Spleen (tissue), 11 donors: ENCODE results near the gene GLIPR1L2. TPM values are rescaled to one million over a fixed set of nuclear protein-coding genes. Genes with fewer than 3 reads are reported as not detected.

Source experiments
- DNase-seq: peaks from one replicate; pipeline ENCODE4 v3.0.0-alpha.2; 2020
- H3K27ac ChIP-seq, 8 donors: fragments of 200-600 bp; sonication (generic) in 7 of 8; 1 replicate in 4 of 8; 2 replicates in 4 of 8; pipeline versions ENCODE4 v1.5.0 to v1.8.0; 2016 to 2021; ENCODE audit warnings: inconsistent platforms in 4 of 8, mild to moderate bottlenecking in 4 of 8, moderate library complexity in 1 of 8
- H3K27me3 ChIP-seq, 7 donors: fragments of 200-600 bp; sonication (generic) in 6 of 7; replicated peaks in 1 of 7; 1 replicate in 4 of 7; 2 replicates in 3 of 7; pipeline versions ENCODE4 v1.5.0 to v1.8.0; 2016 to 2021; ENCODE audit warnings: inconsistent platforms in 3 of 7, mild to moderate bottlenecking in 1 of 7
- H3K36me3 ChIP-seq, 6 donors: fragments of 200-600 bp; sonication (generic) in 5 of 6; 1 replicate in 4 of 6; 2 replicates in 2 of 6; pipeline versions ENCODE4 v1.5.0 to v1.8.0; 2016 to 2021; ENCODE audit warnings: inconsistent platforms in 2 of 6
- H3K4me1 ChIP-seq, 6 donors: fragments of 200-600 bp; sonication (generic) in 5 of 6; 1 replicate in 3 of 6; 2 replicates in 3 of 6; pipeline versions ENCODE4 v1.5.0 to v1.8.0; 2016 to 2021; ENCODE audit warnings: inconsistent platforms in 3 of 6
- H3K4me3 ChIP-seq, 8 donors: fragments of 200-600 bp; sonication (generic) in 7 of 8; 1 replicate in 4 of 8; 2 replicates in 4 of 8; pipeline versions ENCODE4 v1.5.0 to v1.8.0; 2016 to 2021; ENCODE audit warnings: inconsistent platforms in 4 of 8, mild to moderate bottlenecking in 4 of 8, moderate library complexity in 2 of 8
- H3K9me3 ChIP-seq, 8 donors: fragments of 200-600 bp; sonication (generic) in 7 of 8; 1 replicate in 4 of 8; 2 replicates in 4 of 8; pipeline versions ENCODE4 v1.5.0 to v1.8.0; 2016 to 2021; ENCODE audit warnings: inconsistent platforms in 4 of 8
- POLR2A ChIP-seq, 3 donors: fragments of 450-650 bp; IDR thresholded peaks; one replicate each; pipeline ENCODE4 v1.5.1; 2017; ENCODE audit warnings: antibody characterized with exemption in 3 of 3, mild to moderate bottlenecking in 1 of 3
- POLR2AphosphoS5 ChIP-seq, 3 donors: sonication (generic); formaldehyde crosslinking; IDR thresholded peaks; one replicate each; pipeline ENCODE4 v1.5.1; 2017; ENCODE audit warnings: antibody characterized with exemption in 3 of 3
- WGBS, 5 donors: extraction: QIAGEN DNeasy Blood & Tissue Kit in 3 of 5; methylation state at CpG; one replicate each; pipeline versions ENCODE4 v1.1.5 to v1.1.7; 2013 to 2018; 5-methylcytosine and 5-hydroxymethylcytosine counted together
- intact Hi-C: fragments of 100-400 bp; cut with DNase I; formaldehyde crosslinking; loops from one replicate; pipeline ENCODE4 v1.15.0; 2023; ENCODE audit warnings: low total_unique reads
- polyA plus RNA-seq, 3 donors: library from polyadenylated mRNA; stranded (reverse); fragments of 200-250 nt; gene quantifications; one replicate each; pipeline ENCODE4 v1.2.1, GENCODE V29; 2013
- total RNA-seq, 7 donors: library from RNA; depleted of rRNA in 3 of 7; stranded (reverse); fragments of >200 nt in 3 of 7; fragmentation: NEBNext Ultra II Directional in 4 of 7; extraction: Animal tissue kit (Norgen Biotek cat#: 25700) in 4 of 7; gene quantifications; one replicate each; pipeline versions ENCODE4 v1.1.0 to v1.2.1, GENCODE V29; 2016 to 2021
- TF ChIP-seq, protein P1 (sequence below), 11 experiments: fragments of 200-600 bp in 7 of 11; fragments of 450-650 bp in 4 of 11; sonication (generic) in 4 of 11; IDR thresholded peaks in 8 of 11; conservative IDR thresholded peaks in 3 of 11; 1 replicate in 7 of 11; 2 replicates in 4 of 11; pipeline versions ENCODE4 v1.4.0 to v1.8.0; 2016 to 2021; ENCODE audit warnings: antibody characterized with exemption in 11 of 11, inconsistent platforms in 4 of 11, mild to moderate bottlenecking in 1 of 11
- donor health status: healthy with polysubstance abuse.
- donor health status: DM: no; HTN: no; CAD: no; lungs with moderate emphysema.
- donor health status: DM: no; HTN: no; CAD: no.
- donor health status: Bipolar disorder and iron deficiency.
- donor health status: healthy.
- donor health status: DM: no; HTN: no; CAD: no.
- donor health status: DM: yes; HTN: yes; CAD: no.

GLIPR1L2 gene
- total and polyA plus RNA-seq, 10 donors: 0.07 to 3.2 (median 0.77) TPM; not detected in 1

DNA sequence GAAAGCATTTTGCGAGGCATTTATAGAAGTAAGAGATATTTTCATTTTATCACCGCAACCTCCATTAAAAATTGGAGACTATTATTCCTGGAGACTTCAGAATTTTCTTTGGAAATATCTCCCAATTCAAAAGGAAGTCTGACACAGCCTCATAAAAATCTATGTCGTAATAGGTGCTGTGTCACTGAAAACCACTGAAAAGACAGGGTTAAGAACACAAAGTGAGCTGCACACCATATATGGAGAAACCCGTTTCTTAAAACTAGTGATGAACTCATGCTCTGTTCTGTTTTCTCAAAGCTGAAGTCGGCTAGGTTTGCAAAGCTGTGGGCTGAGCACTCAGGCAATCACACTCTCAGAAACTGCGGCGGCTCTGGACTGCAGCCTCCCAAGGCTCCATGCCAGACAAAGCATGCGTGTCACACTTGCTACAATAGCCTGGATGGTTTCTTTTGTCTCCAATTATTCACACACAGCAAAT lies 89.6 kb downstream of the GLIPR1L2 start, which contains the start of gene GLIPR1:
Gene GLIPR1 (plus strand): TSS at position 287 of the 481 bp plus-strand sequence. CDS start 126 bp downstream, at position 413.
- Histone ChIP-seq H3K4me1 (peaks cover 5 to 82% (median 70%) of the 10 kb centered on the region in 6 donors), H3K36me3 (peaks cover 0 to 18% (median 0%) of the 10 kb centered on the region in 6 donors), H3K4me3 (peak within 1 kb of the TSS; percentile 33 to 77 (median 46)), H3K27me3 (no peaks in the 10 kb centered on the region), H3K27ac (peak within 1 kb of the TSS; percentile 80 to 95 (median 92)), H3K9me3 (no peaks in the 10 kb centered on the region)
- WGBS, 5 donors: 12 to 28% (median 16%) methylated on average over 8 of the region's 8 CpGs
- TF ChIP-seq POLR2AphosphoS5 (IDR thresholded peaks at IDR 0.05) (peak; percentile 55 to 97 (median 88)), POLR2A (IDR thresholded peaks at IDR 0.05) (peak in 1 of 3 donors; percentile 67)
- TF ChIP-seq, protein P1, sequence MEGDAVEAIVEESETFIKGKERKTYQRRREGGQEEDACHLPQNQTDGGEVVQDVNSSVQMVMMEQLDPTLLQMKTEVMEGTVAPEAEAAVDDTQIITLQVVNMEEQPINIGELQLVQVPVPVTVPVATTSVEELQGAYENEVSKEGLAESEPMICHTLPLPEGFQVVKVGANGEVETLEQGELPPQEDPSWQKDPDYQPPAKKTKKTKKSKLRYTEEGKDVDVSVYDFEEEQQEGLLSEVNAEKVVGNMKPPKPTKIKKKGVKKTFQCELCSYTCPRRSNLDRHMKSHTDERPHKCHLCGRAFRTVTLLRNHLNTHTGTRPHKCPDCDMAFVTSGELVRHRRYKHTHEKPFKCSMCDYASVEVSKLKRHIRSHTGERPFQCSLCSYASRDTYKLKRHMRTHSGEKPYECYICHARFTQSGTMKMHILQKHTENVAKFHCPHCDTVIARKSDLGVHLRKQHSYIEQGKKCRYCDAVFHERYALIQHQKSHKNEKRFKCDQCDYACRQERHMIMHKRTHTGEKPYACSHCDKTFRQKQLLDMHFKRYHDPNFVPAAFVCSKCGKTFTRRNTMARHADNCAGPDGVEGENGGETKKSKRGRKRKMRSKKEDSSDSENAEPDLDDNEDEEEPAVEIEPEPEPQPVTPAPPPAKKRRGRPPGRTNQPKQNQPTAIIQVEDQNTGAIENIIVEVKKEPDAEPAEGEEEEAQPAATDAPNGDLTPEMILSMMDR (IDR thresholded peaks at IDR 0.05 in 8 of 11, conservative IDR thresholded peaks at IDR 0.05 in 3 of 11): no peak
- DNase-seq: peak; percentile 90
- intact Hi-C loops: no loop called here

DNA sequence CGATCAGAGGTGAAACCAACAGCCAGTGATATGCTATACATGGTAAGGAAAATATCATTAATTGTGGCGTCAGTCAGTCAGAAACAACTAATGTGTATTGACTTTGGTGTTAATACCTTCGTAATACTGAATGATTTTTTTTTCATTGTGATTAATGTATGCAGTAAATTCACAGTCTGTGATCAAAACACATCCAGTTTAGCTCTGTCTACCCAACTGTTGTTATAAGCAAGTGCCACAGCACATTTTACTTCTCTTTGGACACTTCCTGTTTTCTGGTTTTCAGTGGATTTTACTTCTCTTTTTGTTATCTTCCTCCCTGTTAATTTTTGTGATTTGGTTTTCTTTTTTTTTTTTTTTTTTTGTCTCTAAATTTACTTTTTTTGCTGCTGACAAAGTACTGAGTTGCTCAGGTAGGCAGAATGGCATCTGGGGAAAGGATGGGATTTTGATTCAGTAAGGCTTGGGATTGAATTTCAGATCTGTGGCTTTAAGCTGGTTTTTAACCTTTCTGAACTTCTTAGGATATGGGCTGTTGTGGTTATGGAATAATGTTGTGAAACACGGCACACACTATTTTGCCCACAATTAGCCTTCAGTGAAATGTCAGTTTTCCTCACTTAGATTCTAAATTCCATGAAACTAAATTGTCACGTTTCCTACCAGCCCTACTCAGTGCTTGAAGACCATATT lies 90.3 kb downstream of the GLIPR1L2 start:
- 13 to 25% (median 21%) methylated on average over 5 of the region's 5 CpGs for WGBS, 5 donors
- Histone ChIP-seq H3K27ac (peak overlapping the region; percentile 80 to 95 (median 92)), H3K9me3 (no peaks in the 10 kb centered on the region), H3K4me3 (peak overlapping the region; percentile 33 to 77 (median 46)), H3K4me1 (peaks cover 5 to 88% (median 76%) of the 10 kb centered on the region in 6 donors), H3K27me3 (no peaks in the 10 kb centered on the region), H3K36me3 (peaks cover 0 to 24% (median 0%) of the 10 kb centered on the region in 6 donors)
- no peak for TF ChIP-seq POLR2AphosphoS5 (IDR thresholded peaks at IDR 0.05)
- TF ChIP-seq, protein P1 (IDR thresholded peaks at IDR 0.05 in 8 of 11, conservative IDR thresholded peaks at IDR 0.05 in 3 of 11): no peak
- peak in 1 of 3 donors; percentile 22 for TF ChIP-seq POLR2A (IDR thresholded peaks at IDR 0.05)
- DNase-seq: no peak
- intact Hi-C loops: no loop called here

DNA sequence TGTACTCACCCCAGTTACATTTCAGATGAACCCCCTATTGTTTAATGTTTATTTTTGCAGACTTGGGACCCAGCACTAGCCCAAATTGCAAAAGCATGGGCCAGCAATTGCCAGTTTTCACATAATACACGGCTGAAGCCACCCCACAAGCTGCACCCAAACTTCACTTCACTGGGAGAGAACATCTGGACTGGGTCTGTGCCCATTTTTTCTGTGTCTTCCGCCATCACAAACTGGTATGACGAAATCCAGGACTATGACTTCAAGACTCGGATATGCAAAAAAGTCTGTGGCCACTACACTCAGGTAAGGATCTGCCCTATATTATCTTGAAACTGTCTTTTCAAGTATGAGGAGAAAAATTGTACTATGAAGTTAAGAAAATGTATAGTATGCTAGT lies 90.9 kb downstream of the GLIPR1L2 start:
- Histone ChIP-seq H3K9me3 (no peaks in the 10 kb centered on the region), H3K27ac (peak overlapping the region; percentile 80 to 95 (median 92)), H3K4me3 (peak overlapping the region; percentile 33 to 77 (median 46)), H3K36me3 (peaks cover 0 to 30% (median 0%) of the 10 kb centered on the region in 6 donors), H3K4me1 (peaks cover 5 to 93% (median 80%) of the 10 kb centered on the region in 6 donors), H3K27me3 (no peaks in the 10 kb centered on the region)
- no peak for DNase-seq
- TF ChIP-seq POLR2A (IDR thresholded peaks at IDR 0.05): no peak
- no peak for TF ChIP-seq POLR2AphosphoS5 (IDR thresholded peaks at IDR 0.05)
- TF ChIP-seq, protein P1 (IDR thresholded peaks at IDR 0.05 in 8 of 11, conservative IDR thresholded peaks at IDR 0.05 in 3 of 11): no peak
- WGBS, 5 donors: 31 to 48% (median 42%) methylated on average over 4 of the region's 4 CpGs
- intact Hi-C loops: no loop called here

Other genes starting within 250 kb of the GLIPR1L2 start
- not detected for gene KCNC2, start 181.2 kb upstream of the GLIPR1L2 start, total RNA-seq
- gene KCNC2, start 181.2 kb upstream of the GLIPR1L2 start, polyA plus RNA-seq: not detected
- 10 to 100 TPM; 12.8 to 29.6 (median 18.2) TPM for gene CAPS2, start 60.8 kb upstream of the GLIPR1L2 start, total RNA-seq
- gene CAPS2, start 60.8 kb upstream of the GLIPR1L2 start, polyA plus RNA-seq: 1 to 10 TPM; 1.5 to 7.3 (median 4.5) TPM
- gene GLIPR1L1, start 56.4 kb upstream of the GLIPR1L2 start, total RNA-seq: not detected
- gene GLIPR1L1, start 56.4 kb upstream of the GLIPR1L2 start, polyA plus RNA-seq: not detected
- gene GLIPR1, start 89.7 kb downstream of the GLIPR1L2 start, total RNA-seq: 10 to 100 TPM; 40.9 to 72.6 (median 66.4) TPM
- 10 to 100 TPM; 11.7 to 18.6 (median 12.4) TPM for gene GLIPR1, start 89.7 kb downstream of the GLIPR1L2 start, polyA plus RNA-seq
- 10 to 100 TPM; 26.4 to 51.2 (median 46.0) TPM for gene KRR1, start 120.5 kb downstream of the GLIPR1L2 start, total RNA-seq
- gene KRR1, start 120.5 kb downstream of the GLIPR1L2 start, polyA plus RNA-seq: 10 to 100 TPM; 11.2 to 16.5 (median 15.0) TPM